Measurements from ENCODE around the gene OBP2B. TPM values are rescaled to one million over a fixed set of nuclear protein-coding genes. Genes with fewer than 3 reads are reported as not detected.

OBP2B gene
- total and polyA plus RNA-seq, 2 experiments from 2014 or later, result not detected

DNA sequence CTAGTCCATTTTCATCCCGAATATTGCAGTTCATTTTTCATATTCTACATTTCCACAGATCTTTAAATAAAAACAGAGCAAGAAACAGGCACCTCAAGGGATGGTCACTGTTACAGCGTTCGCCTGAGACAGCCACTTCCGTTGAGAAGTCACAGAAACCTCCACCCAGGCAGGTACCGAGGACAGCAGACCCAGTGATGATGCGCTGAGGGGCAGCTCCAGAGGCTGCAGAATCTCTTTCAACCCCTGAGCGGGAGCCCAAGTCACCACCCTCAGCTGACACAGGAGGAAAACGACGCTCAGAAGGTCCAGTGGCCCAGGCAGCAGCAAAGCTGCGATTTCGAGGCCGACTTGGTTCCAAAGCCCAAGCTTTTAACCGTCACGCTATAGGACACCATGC, 33.2 kb upstream of the OBP2B start:
- DNase-seq (ENCODE audit: low spot score) (no peak), ATAC-seq (no peak)
- TF ChIP-seq, protein P1, sequence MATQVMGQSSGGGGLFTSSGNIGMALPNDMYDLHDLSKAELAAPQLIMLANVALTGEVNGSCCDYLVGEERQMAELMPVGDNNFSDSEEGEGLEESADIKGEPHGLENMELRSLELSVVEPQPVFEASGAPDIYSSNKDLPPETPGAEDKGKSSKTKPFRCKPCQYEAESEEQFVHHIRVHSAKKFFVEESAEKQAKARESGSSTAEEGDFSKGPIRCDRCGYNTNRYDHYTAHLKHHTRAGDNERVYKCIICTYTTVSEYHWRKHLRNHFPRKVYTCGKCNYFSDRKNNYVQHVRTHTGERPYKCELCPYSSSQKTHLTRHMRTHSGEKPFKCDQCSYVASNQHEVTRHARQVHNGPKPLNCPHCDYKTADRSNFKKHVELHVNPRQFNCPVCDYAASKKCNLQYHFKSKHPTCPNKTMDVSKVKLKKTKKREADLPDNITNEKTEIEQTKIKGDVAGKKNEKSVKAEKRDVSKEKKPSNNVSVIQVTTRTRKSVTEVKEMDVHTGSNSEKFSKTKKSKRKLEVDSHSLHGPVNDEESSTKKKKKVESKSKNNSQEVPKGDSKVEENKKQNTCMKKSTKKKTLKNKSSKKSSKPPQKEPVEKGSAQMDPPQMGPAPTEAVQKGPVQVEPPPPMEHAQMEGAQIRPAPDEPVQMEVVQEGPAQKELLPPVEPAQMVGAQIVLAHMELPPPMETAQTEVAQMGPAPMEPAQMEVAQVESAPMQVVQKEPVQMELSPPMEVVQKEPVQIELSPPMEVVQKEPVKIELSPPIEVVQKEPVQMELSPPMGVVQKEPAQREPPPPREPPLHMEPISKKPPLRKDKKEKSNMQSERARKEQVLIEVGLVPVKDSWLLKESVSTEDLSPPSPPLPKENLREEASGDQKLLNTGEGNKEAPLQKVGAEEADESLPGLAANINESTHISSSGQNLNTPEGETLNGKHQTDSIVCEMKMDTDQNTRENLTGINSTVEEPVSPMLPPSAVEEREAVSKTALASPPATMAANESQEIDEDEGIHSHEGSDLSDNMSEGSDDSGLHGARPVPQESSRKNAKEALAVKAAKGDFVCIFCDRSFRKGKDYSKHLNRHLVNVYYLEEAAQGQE (IDR thresholded peaks at IDR 0.05; ENCODE audit: unreplicated experiment), result no peak
- TF ChIP-seq, protein P2, sequence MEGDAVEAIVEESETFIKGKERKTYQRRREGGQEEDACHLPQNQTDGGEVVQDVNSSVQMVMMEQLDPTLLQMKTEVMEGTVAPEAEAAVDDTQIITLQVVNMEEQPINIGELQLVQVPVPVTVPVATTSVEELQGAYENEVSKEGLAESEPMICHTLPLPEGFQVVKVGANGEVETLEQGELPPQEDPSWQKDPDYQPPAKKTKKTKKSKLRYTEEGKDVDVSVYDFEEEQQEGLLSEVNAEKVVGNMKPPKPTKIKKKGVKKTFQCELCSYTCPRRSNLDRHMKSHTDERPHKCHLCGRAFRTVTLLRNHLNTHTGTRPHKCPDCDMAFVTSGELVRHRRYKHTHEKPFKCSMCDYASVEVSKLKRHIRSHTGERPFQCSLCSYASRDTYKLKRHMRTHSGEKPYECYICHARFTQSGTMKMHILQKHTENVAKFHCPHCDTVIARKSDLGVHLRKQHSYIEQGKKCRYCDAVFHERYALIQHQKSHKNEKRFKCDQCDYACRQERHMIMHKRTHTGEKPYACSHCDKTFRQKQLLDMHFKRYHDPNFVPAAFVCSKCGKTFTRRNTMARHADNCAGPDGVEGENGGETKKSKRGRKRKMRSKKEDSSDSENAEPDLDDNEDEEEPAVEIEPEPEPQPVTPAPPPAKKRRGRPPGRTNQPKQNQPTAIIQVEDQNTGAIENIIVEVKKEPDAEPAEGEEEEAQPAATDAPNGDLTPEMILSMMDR (conservative IDR thresholded peaks at IDR 0.05; ENCODE audit: low read depth in 2 of 2), result no peak
- TF ChIP-seq, protein P3, sequence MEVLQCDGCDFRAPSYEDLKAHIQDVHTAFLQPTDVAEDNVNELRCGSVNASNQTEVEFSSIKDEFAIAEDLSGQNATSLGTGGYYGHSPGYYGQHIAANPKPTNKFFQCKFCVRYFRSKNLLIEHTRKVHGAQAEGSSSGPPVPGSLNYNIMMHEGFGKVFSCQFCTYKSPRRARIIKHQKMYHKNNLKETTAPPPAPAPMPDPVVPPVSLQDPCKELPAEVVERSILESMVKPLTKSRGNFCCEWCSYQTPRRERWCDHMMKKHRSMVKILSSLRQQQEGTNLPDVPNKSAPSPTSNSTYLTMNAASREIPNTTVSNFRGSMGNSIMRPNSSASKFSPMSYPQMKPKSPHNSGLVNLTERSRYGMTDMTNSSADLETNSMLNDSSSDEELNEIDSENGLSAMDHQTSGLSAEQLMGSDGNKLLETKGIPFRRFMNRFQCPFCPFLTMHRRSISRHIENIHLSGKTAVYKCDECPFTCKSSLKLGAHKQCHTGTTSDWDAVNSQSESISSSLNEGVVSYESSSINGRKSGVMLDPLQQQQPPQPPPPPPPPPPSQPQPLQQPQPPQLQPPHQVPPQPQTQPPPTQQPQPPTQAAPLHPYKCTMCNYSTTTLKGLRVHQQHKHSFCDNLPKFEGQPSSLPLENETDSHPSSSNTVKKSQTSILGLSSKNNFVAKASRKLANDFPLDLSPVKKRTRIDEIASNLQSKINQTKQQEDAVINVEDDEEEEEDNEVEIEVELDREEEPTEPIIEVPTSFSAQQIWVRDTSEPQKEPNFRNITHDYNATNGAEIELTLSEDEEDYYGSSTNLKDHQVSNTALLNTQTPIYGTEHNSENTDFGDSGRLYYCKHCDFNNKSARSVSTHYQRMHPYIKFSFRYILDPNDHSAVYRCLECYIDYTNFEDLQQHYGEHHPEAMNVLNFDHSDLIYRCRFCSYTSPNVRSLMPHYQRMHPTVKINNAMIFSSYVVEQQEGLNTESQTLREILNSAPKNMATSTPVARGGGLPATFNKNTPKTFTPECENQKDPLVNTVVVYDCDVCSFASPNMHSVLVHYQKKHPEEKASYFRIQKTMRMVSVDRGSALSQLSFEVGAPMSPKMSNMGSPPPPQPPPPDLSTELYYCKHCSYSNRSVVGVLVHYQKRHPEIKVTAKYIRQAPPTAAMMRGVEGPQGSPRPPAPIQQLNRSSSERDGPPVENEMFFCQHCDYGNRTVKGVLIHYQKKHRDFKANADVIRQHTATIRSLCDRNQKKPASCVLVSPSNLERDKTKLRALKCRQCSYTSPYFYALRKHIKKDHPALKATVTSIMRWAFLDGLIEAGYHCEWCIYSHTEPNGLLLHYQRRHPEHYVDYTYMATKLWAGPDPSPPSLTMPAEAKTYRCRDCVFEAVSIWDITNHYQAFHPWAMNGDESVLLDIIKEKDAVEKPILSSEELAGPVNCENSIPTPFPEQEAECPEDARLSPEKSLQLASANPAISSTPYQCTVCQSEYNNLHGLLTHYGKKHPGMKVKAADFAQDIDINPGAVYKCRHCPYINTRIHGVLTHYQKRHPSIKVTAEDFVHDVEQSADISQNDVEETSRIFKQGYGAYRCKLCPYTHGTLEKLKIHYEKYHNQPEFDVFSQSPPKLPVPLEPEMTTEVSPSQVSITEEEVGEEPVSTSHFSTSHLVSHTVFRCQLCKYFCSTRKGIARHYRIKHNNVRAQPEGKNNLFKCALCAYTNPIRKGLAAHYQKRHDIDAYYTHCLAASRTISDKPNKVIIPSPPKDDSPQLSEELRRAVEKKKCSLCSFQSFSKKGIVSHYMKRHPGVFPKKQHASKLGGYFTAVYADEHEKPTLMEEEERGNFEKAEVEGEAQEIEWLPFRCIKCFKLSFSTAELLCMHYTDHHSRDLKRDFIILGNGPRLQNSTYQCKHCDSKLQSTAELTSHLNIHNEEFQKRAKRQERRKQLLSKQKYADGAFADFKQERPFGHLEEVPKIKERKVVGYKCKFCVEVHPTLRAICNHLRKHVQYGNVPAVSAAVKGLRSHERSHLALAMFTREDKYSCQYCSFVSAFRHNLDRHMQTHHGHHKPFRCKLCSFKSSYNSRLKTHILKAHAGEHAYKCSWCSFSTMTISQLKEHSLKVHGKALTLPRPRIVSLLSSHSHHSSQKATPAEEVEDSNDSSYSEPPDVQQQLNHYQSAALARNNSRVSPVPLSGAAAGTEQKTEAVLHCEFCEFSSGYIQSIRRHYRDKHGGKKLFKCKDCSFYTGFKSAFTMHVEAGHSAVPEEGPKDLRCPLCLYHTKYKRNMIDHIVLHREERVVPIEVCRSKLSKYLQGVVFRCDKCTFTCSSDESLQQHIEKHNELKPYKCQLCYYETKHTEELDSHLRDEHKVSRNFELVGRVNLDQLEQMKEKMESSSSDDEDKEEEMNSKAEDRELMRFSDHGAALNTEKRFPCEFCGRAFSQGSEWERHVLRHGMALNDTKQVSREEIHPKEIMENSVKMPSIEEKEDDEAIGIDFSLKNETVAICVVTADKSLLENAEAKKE (CRISPR knock-in tag; IDR thresholded peaks at IDR 0.05), result no peak
- TF ChIP-seq ZNF331 (CRISPR knock-in tag; IDR thresholded peaks at IDR 0.05; ENCODE audit: low read depth) (no peak), NANOG (IDR thresholded peaks at IDR 0.05; ENCODE audit: borderline replicate concordance) (no peak), EZH2phosphoT487 (IDR thresholded peaks at IDR 0.05; ENCODE audit: unreplicated experiment) (no peak), JUNB (IDR thresholded peaks at IDR 0.05; ENCODE audit: unreplicated experiment) (no peak), ZNF114 (CRISPR knock-in tag; IDR thresholded peaks at IDR 0.05) (no peak), CREB1 (CRISPR knock-in tag; IDR thresholded peaks at IDR 0.05; ENCODE audit: low read depth) (no peak), EZH2 (IDR thresholded peaks at IDR 0.05; ENCODE audit: low read depth, unreplicated experiment) (no peak), STAT1 (IDR thresholded peaks at IDR 0.05; ENCODE audit: unreplicated experiment) (no peak)
- Mint-ChIP-seq H3K27me3 (ENCODE audit: insufficient read depth, low read depth, poor library complexity) (peaks cover 15% of the 10 kb centered on the region), H3K4me3 (no peak overlapping the region), H3K36me3 (ENCODE audit: low read depth) (no peaks in the 10 kb centered on the region; the same call in 2 of the 3 replicates), H3K9me3 (no peaks in the 10 kb centered on the region), H3K27ac (no peak overlapping the region), H3K4me1 (peaks cover 13% of the 10 kb centered on the region)
- H4K20me1 ChIP-seq (replicated peaks; ENCODE audit: insufficient read depth), result no peaks in the 10 kb centered on the region
- no peak overlapping the region for H3K4me3 ChIP-seq
- no peak overlapping the region for H2AFZ ChIP-seq
- H3K4me2 ChIP-seq, result no peak overlapping the region
- H3K4me1 ChIP-seq (ENCODE audit: insufficient read depth), result peaks cover 7% of the 10 kb centered on the region; the same call in 1 of the 2 replicates
- H3K36me3 ChIP-seq (ENCODE audit: insufficient read depth), result no peaks in the 10 kb centered on the region
- H3K9me2 ChIP-seq (ENCODE audit: insufficient read depth), result no peaks in the 10 kb centered on the region
- peaks cover 4% of the 10 kb centered on the region; the same call in 1 of the 2 replicates for H3F3A ChIP-seq (replicated peaks; ENCODE audit: low read depth)
- peaks cover 8% of the 10 kb centered on the region for H3K27me3 ChIP-seq (ENCODE audit: insufficient read depth)
- no peak overlapping the region for H3K27ac ChIP-seq (ENCODE audit: low read depth)
- H3K79me2 ChIP-seq (replicated peaks; ENCODE audit: insufficient read depth), result no peaks in the 10 kb centered on the region

All from GM23338 (cell line).